ENCODE measurements around the gene TWNK. TPM values are rescaled to one million over a fixed set of nuclear protein-coding genes. Genes with fewer than 3 reads are reported as not detected.

Gene TWNK
- total and polyA plus RNA-seq, 2 donors (not counting 3 experiments of a cell fraction or from before 2014, with no cell fraction given), result 5.6 to 10.9 TPM

DNA sequence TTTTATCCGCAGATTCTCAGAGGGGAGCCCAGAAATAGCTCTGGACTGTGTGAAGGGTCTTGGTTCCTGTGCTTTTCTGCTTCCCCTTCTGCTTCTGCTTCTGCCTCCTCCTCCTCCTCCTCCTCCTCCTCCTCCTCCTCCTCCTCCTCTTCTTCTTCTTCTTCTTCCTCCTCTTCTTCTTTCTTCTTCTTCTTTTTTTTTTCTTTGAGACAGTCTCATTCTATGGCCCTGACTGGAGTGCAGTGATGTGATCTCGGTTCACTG is 32.0 kb downstream of the TWNK start:
- no peak for FAIRE-seq
- Histone ChIP-seq H3K27ac (ENCODE audit: insufficient read depth, low read depth, low read length) (no peak overlapping the region), H3K9me3 (replicated peaks; ENCODE audit: control insufficient read depth, insufficient read depth, low read length) (no peaks in the 10 kb centered on the region), H3K4me1 (ENCODE audit: control insufficient read depth, extremely low read depth, insufficient read depth, low read length) (no peaks in the 10 kb centered on the region), H3K4me2 (ENCODE audit: insufficient read depth, low read length) (no peak overlapping the region), H3K9ac (replicated peaks; ENCODE audit: extremely low read depth, insufficient read depth, low read length) (no peak overlapping the region), H4K20me1 (replicated peaks; ENCODE audit: control insufficient read depth, extremely low read depth, insufficient read depth, low read length) (no peaks in the 10 kb centered on the region), H3K36me3 (ENCODE audit: control insufficient read depth in 2 of 2, extremely low read depth in 1 of 2, insufficient read depth in 2 of 2, low read length in 2 of 2) (no peaks in the 10 kb centered on the region), H3K79me2 (ENCODE audit: control insufficient read depth, insufficient read depth, low read length) (no peaks in the 10 kb centered on the region), H3K27me3 (ENCODE audit: control insufficient read depth in 2 of 2, insufficient read depth in 2 of 2, low read length in 2 of 2) (no peaks in the 10 kb centered on the region), H2AFZ (ENCODE audit: low read depth, low read length) (no peak overlapping the region), H3K4me3 (replicated peaks in 1 of 3; ENCODE audit: insufficient read depth in 1 of 3, low read depth in 1 of 3, low read length in 3 of 3) (no peak overlapping the region), H3K9me1 (replicated peaks; ENCODE audit: control insufficient read depth, extremely low read depth, insufficient read depth, low read length) (no peaks in the 10 kb centered on the region)
- no TSS peak for BruUV-seq (replicated peaks)
- intact Hi-C loops (cut with micrococcal nuclease) (loop anchor here (1.0 to 10.0 kb wide), 3 partner anchors 13 to 105 kb away; partner anchors contain the start of gene SLF2), dilution Hi-C loops (cut with MboI; ENCODE audit: extremely low pct_ligation_motif_present, low sequenced_read_pairs) (no loop called here)
- CTCF ChIA-PET, result interaction anchor here (0.6 to 7.3 kb wide), 21 partner anchors 11 to 457 kb away, joined by 3 to 254 read pairs (median 5); partner anchors contain the start of genes KAZALD1, LZTS2, MRPL43 and PDZD7
- DNase-seq (ENCODE audit: low read depth, low spot score), result no peak
- POLR2A ChIA-PET, result no interaction called here
- TF ChIP-seq POLR2AphosphoS5 (IDR thresholded peaks at IDR 0.05; ENCODE audit: insufficient read depth, low read depth, low read length), result no peak
- no peak for TF ChIP-seq JUN (IDR thresholded peaks at IDR 0.05; ENCODE audit: borderline replicate concordance, insufficient read depth, insufficient read length, low read depth)
- TF ChIP-seq MYC (IDR thresholded peaks at IDR 0.05; ENCODE audit: low read depth, low read length), result no peak
- no peak for TF ChIP-seq FOS (IDR thresholded peaks at IDR 0.05; ENCODE audit: borderline replicate concordance, insufficient read depth, low read length)
- TF ChIP-seq, protein P1, sequence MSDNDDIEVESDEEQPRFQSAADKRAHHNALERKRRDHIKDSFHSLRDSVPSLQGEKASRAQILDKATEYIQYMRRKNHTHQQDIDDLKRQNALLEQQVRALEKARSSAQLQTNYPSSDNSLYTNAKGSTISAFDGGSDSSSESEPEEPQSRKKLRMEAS (IDR thresholded peaks at IDR 0.05; ENCODE audit: insufficient read depth, insufficient read length), result no peak
- TF ChIP-seq EZH2 (IDR thresholded peaks at IDR 0.05; ENCODE audit: borderline replicate concordance, low read depth, low read length, severe bottlenecking), result no peak
- no peak for TF ChIP-seq POLR2A (IDR thresholded peaks at IDR 0.05; ENCODE audit: low read depth, low read length)
- no peak for TF ChIP-seq GATA2 (IDR thresholded peaks at IDR 0.05; ENCODE audit: insufficient read depth, insufficient read length, low read depth, low read length)
- TF ChIP-seq, protein P2, sequence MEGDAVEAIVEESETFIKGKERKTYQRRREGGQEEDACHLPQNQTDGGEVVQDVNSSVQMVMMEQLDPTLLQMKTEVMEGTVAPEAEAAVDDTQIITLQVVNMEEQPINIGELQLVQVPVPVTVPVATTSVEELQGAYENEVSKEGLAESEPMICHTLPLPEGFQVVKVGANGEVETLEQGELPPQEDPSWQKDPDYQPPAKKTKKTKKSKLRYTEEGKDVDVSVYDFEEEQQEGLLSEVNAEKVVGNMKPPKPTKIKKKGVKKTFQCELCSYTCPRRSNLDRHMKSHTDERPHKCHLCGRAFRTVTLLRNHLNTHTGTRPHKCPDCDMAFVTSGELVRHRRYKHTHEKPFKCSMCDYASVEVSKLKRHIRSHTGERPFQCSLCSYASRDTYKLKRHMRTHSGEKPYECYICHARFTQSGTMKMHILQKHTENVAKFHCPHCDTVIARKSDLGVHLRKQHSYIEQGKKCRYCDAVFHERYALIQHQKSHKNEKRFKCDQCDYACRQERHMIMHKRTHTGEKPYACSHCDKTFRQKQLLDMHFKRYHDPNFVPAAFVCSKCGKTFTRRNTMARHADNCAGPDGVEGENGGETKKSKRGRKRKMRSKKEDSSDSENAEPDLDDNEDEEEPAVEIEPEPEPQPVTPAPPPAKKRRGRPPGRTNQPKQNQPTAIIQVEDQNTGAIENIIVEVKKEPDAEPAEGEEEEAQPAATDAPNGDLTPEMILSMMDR (IDR thresholded peaks at IDR 0.05; ENCODE audit: extremely low read depth in 1 of 2, insufficient read depth in 1 of 2, low read depth in 1 of 2, low read length in 2 of 2), result no peak
